Non-pigmented ciliary epithelial cell (primary cell): ENCODE measurements around the gene IGSF1.

ENCODE experiments used
- DNase-seq: peaks from one replicate; pipeline ENCODE4 v3.0.0-alpha.2; 2010; ENCODE audit warnings: low read depth

Gene IGSF1, protein sequence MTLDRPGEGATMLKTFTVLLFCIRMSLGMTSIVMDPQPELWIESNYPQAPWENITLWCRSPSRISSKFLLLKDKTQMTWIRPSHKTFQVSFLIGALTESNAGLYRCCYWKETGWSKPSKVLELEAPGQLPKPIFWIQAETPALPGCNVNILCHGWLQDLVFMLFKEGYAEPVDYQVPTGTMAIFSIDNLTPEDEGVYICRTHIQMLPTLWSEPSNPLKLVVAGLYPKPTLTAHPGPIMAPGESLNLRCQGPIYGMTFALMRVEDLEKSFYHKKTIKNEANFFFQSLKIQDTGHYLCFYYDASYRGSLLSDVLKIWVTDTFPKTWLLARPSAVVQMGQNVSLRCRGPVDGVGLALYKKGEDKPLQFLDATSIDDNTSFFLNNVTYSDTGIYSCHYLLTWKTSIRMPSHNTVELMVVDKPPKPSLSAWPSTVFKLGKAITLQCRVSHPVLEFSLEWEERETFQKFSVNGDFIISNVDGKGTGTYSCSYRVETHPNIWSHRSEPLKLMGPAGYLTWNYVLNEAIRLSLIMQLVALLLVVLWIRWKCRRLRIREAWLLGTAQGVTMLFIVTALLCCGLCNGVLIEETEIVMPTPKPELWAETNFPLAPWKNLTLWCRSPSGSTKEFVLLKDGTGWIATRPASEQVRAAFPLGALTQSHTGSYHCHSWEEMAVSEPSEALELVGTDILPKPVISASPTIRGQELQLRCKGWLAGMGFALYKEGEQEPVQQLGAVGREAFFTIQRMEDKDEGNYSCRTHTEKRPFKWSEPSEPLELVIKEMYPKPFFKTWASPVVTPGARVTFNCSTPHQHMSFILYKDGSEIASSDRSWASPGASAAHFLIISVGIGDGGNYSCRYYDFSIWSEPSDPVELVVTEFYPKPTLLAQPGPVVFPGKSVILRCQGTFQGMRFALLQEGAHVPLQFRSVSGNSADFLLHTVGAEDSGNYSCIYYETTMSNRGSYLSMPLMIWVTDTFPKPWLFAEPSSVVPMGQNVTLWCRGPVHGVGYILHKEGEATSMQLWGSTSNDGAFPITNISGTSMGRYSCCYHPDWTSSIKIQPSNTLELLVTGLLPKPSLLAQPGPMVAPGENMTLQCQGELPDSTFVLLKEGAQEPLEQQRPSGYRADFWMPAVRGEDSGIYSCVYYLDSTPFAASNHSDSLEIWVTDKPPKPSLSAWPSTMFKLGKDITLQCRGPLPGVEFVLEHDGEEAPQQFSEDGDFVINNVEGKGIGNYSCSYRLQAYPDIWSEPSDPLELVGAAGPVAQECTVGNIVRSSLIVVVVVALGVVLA (N-terminal part only)

DNA sequence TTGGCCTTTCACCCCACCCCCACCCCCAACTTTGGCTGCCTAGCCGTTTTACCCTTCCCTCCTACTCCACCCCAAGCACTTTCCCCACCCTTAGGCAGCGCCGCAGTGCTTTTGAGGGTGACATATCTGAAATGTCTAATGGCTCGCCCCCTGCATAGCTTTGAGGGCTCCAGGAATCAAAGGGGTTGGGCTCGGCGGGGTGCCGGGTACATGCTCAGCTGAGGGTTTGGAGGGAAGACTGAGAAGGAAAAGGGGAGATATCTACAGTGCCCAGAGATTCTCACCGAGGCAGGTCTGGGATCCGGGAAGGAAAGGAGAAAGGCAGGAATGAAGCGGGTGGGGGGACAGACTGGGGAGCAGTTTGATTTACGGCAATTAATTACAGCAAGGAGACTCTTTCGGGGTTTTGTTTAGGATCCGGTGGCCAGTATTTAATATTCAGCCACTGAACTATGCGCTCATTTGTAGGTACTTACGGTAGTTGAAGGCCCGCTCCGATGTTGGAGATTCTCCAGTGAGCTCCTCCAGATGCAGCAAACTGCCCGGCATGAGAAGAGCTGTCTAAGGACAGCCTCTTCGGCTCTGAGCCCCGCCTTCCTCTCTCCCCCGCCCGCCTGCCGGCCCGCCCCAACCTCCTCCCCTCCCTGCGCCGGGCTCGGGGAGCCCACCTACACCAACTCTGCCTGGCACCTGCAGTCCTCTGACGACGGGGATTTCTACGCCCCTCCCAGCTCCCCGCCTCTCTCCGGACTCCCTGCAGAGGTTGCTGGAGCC, at the start of gene IGSF1:
TSS of gene IGSF1 (minus strand) at position 569 of the 774 bp plus-strand sequence. CDS start 2,632 bp downstream, outside the sequence.
- DNase-seq, result no peak

DNA sequence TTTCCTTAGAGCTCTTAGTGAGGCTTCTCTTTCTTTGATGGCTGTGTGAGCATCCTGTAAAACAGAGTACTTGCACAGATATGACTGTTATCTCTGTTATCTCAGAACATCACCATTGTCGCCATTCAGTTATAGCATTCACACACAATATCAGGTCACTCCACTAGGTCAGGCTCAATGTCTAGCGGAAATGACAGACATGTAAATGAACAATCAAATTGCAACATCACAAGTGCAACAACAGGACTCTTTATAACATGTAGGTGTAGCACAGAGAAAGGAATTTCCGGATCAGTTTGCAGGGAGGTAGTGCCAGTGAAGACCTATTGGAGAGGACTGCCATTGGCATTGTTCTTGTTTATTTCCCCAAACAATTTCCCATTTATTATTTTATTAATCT, 43.2 kb upstream of the IGSF1 start:
- no peak for DNase-seq

DNA sequence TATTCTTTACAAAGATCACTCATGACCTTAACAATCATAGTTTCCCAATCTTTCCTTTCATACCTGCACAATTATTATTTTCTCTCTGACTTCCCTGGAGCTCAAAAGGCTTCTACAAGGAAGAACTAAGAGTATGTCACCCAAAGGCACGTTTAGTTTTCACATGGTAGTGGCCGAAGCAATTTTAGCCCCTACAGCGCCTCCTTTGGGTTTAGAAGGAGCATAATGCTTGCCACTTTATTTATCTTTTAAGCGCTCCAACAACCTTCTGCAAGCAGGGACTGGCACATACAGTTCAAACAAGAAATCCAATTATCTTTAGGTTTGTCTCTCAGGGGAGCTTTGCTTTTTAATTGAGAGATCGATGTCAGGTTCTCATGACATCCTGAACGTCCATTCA, 42.0 kb upstream of the IGSF1 start:
- DNase-seq, result no peak

DNA sequence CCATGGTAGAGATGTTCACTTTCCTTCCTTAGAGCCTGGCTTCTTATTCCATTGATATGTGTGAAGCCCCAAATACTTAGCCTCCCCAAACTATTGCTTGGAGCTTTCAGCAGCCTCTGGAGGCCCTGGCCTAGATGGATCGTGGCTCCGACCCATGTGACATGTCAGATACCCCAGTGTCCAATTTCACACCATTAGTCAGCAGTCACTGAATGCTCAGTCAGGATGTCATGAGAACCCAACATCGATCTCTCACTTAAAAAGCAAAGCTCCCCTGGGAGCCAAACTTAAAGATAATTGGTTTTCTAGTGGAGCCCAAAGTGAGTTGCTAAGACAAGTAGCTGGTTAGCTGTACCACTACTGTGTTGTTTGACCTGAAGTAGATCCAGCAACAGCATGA, 41.6 kb upstream of the IGSF1 start:
- DNase-seq, result no peak

DNA sequence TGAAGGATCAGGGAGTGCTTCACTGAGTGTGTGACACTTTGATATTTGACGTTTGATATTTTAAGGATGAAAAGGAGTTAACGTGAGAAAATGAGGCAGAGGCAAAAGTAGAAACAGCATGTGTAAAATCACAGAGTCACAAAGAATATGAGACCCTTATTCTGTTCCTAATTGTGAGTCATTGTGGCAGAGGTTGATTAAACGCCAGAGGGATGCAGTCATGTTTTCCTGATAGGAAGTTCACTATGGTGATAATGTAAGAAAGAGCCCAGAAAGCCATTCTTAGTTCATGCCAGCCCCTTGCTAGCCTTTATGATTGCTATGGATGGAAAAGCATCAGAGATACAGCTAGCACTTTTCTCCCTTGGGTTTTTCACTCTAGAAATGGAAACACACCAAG, 33.5 kb upstream of the IGSF1 start:
- DNase-seq, result no peak

DNA sequence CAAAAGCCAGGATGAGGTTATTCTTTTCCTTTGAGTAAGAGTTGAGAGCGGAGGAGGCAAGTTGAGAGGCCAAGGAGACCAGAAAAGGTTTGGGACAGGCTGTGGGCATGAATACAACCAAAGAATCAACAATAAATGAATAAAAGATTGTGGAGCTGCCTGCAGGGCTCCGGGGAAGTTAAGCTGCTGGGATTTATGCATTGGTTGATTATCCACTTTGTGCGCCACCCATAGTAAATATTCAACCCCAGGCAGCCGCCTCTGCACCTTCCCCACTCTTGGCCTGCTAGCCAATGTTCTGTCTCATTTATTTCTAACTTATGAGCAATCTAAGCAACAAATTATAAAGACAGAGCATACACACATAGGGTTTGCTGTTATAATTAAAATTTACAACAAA, 28.2 kb upstream of the IGSF1 start:
- DNase-seq, result no peak

DNA sequence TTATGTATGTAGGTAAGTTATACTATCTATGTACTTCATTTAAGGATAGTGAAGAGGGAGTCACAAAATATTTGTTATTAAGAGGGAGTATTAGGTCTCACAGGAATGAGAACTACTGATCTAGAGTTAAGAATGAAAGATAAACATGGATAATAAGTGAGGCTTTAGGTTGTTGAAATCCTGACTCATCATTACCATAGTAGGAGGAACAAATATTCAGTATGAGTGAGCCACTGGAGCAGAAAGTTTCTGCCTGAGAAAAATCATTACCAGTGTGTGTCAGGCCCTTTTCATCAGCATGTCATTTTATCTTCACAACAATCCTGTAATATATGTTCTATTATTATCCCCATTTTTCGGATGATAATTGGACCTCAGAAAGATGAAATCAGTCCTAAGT, 27.2 kb upstream of the IGSF1 start:
- DNase-seq, result no peak

DNA sequence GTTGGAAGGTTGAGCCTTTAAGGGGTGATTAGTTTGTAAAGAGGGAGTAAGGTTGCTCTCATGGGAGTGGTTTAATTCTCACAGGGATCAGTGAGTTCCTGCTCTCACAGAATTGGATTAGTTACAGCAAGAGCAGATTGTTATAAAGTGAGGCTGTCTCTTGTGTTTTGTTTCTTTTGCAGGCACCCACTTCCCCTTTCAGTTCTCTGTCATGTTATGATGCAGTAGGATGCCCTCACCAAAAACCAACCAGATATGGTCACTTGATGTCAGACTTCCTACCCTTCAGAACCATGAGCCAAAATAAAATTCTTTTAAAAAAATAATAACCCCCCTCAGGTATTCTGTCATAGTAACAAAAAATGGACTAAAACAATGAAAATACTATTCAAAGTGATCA, 19.9 kb upstream of the IGSF1 start:
- no peak for DNase-seq

DNA sequence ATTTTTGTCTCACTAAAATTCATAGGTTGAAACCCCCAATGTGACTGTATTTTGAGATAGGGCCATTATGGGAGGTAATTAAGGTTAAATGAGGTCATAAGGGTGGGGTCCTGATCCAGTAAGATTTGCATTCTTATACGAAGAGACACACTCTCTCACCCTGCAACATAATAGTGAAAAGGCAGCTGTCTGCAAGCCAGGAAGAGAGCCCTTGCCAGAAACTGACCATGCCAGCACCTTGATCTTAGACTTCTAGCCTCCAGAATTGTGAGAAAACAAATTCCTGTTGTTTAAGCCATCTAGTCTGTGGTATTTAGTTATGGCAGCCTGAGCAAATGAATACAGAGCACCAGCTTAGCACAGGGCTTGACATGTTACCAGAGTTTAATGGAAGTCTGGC, 17.5 kb upstream of the IGSF1 start:
- no peak for DNase-seq

DNA sequence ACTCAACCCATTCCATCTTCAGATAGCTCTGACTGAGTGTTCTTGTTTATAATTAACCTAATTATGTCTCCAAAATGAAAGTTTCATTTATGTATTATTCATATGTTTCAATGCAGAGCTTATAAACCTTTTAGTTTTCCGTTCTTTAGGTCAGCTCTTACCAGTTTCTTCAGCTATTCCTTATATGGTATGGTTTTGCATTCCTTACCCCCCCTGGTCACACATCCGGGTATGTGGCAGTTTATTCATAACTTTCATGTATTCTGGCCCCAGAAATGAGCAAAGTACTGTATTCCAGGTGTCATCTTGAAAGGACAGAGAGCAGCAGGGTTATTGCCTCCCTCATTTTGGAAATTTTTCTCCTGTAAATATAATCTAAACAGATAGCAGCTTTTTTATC, 16.8 kb upstream of the IGSF1 start:
- no peak for DNase-seq

DNA sequence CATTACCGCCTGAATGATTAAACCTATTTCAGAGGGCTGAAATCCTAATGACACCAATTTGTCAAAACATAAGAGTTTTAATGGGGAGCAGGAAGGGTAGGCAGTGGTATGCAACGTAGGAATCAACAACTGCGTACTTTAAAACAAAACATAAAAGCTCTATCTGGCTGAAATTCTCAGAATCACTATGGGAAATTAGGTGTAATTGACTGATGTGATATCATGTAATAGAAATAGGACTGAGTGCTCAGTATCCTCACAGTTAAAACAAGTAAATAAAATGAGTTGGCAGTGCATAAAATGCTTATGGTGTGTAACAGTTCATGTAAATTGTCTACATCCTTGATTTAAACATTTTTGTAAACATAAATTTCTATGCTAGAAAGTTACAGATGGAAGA, 13.6 kb upstream of the IGSF1 start:
- DNase-seq, result no peak

DNA sequence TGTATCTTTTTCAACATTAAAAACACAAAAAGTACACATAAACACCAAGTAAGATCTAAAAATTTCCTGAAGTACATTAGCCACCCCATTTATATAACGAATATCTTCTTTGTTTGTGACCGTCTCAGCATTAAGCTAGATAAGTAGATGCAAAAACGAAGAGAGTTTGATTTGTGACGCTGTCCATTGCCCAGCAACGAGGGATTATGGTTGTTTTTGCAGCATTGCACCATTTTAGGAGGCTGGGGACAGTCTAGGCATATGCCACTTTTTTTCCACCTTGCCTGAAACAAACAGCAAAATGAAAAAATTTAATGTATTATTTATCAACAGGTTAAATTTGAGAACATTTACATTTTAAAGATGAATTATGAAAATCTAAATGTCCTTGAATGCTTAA, 12.0 kb upstream of the IGSF1 start:
- no peak for DNase-seq

DNA sequence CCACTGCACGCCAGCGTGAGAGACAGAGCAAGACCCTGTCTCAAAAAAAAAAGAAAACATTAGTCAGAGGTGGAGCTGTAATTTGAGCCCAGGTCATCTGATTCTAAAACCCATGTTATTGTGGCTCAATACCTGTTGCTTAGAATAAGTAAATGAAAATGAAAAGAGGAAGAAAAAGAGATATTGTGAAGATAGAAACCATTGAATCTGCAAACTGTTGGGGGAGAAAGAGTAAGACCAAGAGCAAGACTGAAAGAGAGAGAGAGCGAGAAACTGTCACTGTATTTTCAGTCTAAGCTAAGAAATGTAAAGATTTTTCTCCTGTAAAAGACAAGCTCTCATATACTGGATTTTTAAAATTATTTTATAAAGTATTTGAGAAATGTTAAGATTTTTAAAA, 9.7 kb upstream of the IGSF1 start:
- DNase-seq, result no peak

DNA sequence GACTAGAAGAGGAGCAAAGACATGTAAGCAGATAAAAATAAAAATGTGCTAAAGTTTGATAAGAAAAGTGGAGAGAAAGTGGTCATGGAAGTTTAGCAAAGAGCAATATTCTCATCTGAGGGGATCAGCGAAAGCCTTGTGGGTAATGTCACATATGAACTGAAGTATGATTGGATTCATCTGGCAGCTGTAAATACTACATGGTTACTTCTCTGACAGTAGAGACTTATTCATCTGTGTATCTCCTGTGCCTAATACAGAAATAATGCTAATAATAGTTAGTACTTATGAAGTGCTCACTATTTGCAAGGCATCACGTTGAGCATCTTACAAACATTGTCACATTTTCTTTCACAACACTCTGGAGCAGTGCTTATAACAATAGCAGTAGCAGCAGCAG, 8.9 kb upstream of the IGSF1 start:
- DNase-seq, result no peak

DNA sequence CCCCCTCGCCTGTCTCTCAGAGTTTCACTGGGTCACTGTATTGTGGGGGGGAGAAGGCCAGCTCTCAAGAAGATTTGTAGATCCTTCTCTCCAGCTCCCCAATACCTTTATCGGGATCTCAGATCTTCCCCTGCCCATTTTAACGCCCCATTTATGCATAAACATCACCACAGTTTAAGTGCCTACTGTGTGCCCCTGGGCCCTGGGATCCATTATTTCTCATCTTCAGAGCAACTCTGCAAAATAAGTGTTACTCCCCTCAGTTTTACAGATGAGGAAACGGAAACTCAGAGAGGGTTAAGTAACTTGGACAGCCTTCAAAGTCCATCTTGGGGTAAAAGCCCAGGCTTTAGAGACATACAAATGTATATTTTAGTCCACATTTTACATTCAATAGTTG, 421 bp upstream of the IGSF1 start:
- no peak for DNase-seq

DNA sequence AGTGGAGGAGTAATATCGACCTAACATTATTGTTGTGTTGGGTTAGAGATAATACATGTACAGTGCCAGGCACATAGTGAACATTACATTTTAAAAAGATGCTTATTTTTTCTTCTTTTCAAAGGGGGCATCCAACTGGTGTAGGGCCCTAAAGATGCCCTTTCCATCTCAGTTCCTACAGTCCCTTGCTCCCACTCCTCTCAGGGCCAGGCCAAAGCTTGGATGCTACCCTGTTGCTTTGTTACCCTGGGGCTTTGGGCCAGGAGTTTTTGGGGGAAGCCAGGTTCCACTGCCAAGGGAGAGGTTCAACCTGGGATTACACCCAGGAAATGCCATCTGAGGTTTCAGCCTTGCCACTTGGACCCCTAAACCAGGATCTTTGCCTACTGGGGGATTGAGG, 918 bp downstream of the IGSF1 start:
- no peak for DNase-seq

DNA sequence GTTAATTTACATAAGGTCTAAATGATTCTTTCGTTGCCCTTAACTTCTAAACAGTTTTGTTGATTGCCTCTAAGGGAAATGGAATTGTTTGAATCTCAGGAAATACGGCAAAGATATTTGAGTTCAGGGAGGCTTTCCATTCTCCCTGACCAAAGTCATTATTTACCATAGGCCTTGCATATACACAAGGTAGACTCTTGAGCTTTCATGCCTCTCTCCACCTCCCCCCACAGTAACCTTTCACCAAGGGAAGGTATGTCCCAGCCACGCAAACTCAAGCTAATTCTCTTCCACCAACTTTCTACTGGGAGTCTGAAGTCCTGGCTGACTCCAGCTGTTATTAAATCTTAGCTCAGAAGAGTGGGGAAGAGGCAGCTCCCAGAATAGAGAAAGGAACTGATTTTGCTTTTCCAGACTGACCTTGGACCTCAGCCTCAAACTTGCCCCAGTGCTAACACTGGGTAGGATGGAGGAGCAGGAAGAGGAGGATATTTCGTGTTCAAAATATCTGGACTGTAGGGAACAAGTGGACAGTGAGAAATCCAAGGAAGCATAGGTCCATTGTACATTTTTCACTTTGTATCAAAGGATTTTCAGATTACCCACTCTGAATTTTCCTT, 1.4 kb downstream of the IGSF1 start:
- no peak for DNase-seq

DNA sequence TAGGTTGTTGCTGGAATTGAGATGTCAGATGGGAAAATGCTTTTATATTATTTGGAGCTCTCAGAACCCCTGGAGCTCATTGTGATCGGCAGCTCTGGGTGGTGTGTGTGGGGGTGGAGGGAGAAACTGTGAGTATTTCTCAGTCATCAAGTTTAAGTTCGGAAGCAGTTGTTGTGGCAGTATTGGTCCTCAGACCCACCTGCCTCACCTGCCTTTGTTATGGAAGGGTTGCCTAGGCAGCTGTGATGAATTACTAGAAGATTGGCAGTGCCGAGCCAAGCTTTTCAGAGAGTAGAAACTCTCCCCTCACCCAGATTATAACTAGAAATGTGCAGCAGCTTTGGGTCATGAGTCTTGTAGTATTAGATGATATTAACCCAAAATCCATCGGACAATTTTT, 9.5 kb downstream of the IGSF1 start:
- DNase-seq, result no peak

DNA sequence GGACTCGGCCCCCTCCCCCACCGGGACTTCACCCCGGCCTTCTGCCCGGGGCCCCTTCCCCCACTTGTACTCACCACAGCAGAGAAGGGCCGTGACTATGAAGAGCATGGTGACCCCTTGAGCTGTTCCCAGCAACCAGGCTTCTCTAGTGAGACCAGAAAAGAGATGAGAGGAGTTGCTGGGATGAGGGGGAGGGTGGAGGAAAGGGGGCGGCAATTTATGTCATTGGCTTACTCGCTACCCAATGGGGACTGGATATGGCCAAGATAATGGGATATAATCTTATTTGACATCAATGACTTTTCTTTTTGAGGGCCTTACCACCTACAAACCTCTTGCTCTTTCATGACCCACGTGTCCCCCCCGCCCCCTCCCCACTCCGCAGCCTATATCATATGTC, 9.9 kb downstream of the IGSF1 start:
- no peak for DNase-seq

DNA sequence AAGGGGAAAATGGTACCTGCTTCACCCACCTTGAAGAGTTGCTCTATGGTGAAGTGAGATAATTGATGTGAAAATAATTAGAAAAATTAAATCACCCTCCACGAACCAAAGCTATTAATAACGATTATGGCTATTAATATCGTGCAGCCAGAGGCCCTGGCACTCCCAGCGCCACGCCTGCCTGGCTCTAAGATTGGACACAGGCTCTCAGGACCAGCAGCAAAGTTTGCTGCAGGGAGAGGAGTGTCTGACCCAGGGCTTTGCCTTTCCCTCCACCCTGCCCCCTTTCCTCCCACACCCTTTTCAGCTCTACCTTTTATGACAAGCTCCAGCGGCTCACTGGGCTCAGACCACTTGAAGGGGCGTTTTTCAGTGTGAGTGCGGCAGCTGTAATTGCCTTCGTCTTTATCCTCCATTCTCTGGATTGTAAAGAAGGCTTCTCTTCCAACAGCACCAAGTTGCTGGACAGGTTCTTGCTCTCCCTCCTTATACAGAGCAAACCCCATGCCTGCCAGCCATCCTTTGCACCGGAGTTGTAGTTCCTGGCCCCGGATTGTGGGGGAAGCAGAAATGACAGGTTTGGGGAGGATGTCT, 11.5 kb downstream of the IGSF1 start:
- no peak for DNase-seq

DNA sequence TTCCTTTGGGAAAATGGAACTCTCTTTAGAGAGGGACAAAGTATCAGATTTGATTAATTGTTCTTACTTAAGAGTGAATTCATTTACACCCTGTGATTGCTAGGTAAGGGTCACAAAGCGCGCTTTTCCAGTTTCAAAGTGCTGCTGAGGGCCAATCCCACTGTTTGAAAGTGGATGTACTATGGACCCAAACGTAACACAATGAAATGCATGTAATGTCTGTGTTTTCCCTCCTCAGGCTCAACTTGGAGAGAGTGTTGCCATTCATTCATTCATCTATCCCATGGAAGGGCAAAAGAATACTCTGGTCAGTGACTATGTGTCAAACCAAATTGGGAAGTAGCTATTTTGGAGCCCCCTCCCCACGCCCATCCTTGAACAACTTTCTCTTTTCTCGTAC, 16.1 kb downstream of the IGSF1 start:
- no peak for DNase-seq
